Adrenal gland (tissue), 19 donors: Measurements from ENCODE around the gene BIRC7. TPM values are rescaled to one million over a fixed set of nuclear protein-coding genes. Genes with fewer than 3 reads are reported as not detected.

Experiments used
- DNase-seq, 7 donors: peaks; one replicate each; pipeline ENCODE4 v3.0.0-alpha.2; 2019 to 2020
- H3K27ac ChIP-seq, 5 donors: fragments of 200-600 bp; sonication (generic) in 4 of 5; 1 replicate in 3 of 5; 2 replicates in 2 of 5; pipeline versions ENCODE4 v1.5.1 to v1.8.0; 2016 to 2020; ENCODE audit warnings: mild to moderate bottlenecking in 1 of 5
- H3K27me3 ChIP-seq: fragments of 200-600 bp; 2 replicates; pipeline ENCODE4 v1.8.0; 2021
- H3K36me3 ChIP-seq, 2 donors: fragments of 200-600 bp; replicated peaks in 1 of 2; 1 replicate in 1 of 2; 2 replicates in 1 of 2; pipeline versions ENCODE4 v1.5.1 to v1.8.0; 2018 to 2022
- H3K4me1 ChIP-seq, 2 donors: fragments of 200-600 bp; replicated peaks in 1 of 2; 1 replicate in 1 of 2; 2 replicates in 1 of 2; pipeline versions ENCODE4 v1.5.1 to v1.8.0; 2018 to 2021
- H3K4me3 ChIP-seq, 4 donors: fragments of 200-600 bp; sonication (generic) in 3 of 4; one replicate each; pipeline ENCODE4 v1.5.1; 2016 to 2018
- H3K9me3 ChIP-seq, 3 donors: fragments of 200-600 bp; sonication (generic) in 1 of 3; replicated peaks in 1 of 3; 1 replicate in 2 of 3; 2 replicates in 1 of 3; pipeline versions ENCODE4 v1.5.1 to v1.8.0; 2016 to 2021
- CTCF ChIP-seq, 6 experiments: fragments of 450-650 bp in 4 of 6; fragments of 200-600 bp in 2 of 6; sonication (generic) in 1 of 6; IDR thresholded peaks; 1 replicate in 5 of 6; 2 replicates in 1 of 6; pipeline versions ENCODE4 v1.5.1 to v1.8.0; 2016 to 2021; ENCODE audit warnings: antibody characterized with exemption in 6 of 6, mild to moderate bottlenecking in 2 of 6, moderate library complexity in 1 of 6
- POLR2A ChIP-seq, 2 donors: fragments of 450-650 bp; IDR thresholded peaks; one replicate each; pipeline ENCODE4 v1.6.1; 2017; ENCODE audit warnings: antibody characterized with exemption in 2 of 2, mild to moderate bottlenecking in 2 of 2, moderate library complexity in 1 of 2
- WGBS, 4 donors: extraction: QIAGEN DNeasy Blood & Tissue Kit in 2 of 4; methylation state at CpG; one replicate each; pipeline versions ENCODE4 v1.1.5 to v1.1.7; 2013 to 2017; 5-methylcytosine and 5-hydroxymethylcytosine counted together
- intact Hi-C, 2 donors: fragments of 100-400 bp; cut with DNase I; formaldehyde crosslinking; loops; one replicate each; pipeline versions ENCODE4 v1.14.1 to v1.15.0; 2022 to 2023
- long read RNA-seq, 10 donors: library from polyadenylated mRNA in 3 of 10; unstranded in 2 of 10; stranded (forward) in 1 of 10; transcript quantifications; one replicate each; pipeline ENCODE4 v2.0.0 and lab custom pipeline, GENCODE V29; 2021 to 2026
- polyA plus RNA-seq, 3 donors: library from polyadenylated mRNA; stranded (reverse); fragments of 200-250 nt in 2 of 3; fragments of 350-450 nt in 1 of 3; fragmentation: Illumina TruSeq in 1 of 3; extraction: RNeasy Lipid Tissue Mini Kit (QIAGEN cat#74804) in 1 of 3; gene quantifications; one replicate each; pipeline ENCODE4 v1.2.3, GENCODE V29; 2013 to 2014
- total RNA-seq, 9 donors: library from RNA; depleted of rRNA in 4 of 9; stranded (reverse); fragments of >200 nt in 4 of 9; fragments of 120-200 nt in 1 of 9; fragmentation: NEBNext Ultra II Directional in 1 of 9; extraction: Animal tissue kit (Norgen Biotek cat#: 25700) in 1 of 9; gene quantifications; one replicate each; pipeline versions ENCODE4 v1.1.0 to v1.2.4, GENCODE V29; 2013 to 2023
- donor health status: healthy with polysubstance abuse.
- donor health status: Bipolar disorder and iron deficiency.
- donor health status: DM: yes; HTN: yes; CAD: no.
- donor health status: DM: no; HTN: no; CAD: no.
- donor health status: DM: no; HTN: no; CAD: no.
- donor health status: DM: yes; HTN: yes; CAD: no.

Gene BIRC7
- total RNA-seq: 100 to 1,000 TPM in 1 of 9 donors, 1 to 10 TPM in 3, under 1 TPM in 1, not detected in 4; 0.28 to 117 (median 1.1) TPM
- polyA plus RNA-seq: 1 to 10 TPM in 1 of 3 donors, under 1 TPM in 1, not detected in 1; 0.81 to 1.2 TPM
- long read RNA-seq, donor 1, transcript BIRC7-201 (7 exons, 1,368 nt): minor isoform, 26 of 133 reads
- long read RNA-seq, donor 1, transcript BIRC7-202 (7 exons, 1,302 nt): major isoform, 30 of 133 reads
- long read RNA-seq, donor 1, partial matches to known transcripts: 60 of 133 reads
- long read RNA-seq, donor 1, other reads (novel, unspliced or antisense): 17 of 133 reads
- long read RNA-seq, donor 2, transcript BIRC7-201 (7 exons, 1,368 nt): minor isoform, 6 of 57 reads
- long read RNA-seq, donor 2, transcript BIRC7-202 (7 exons, 1,302 nt): major isoform, 13 of 57 reads
- long read RNA-seq, donor 2, partial matches to known transcripts: 23 of 57 reads
- long read RNA-seq, donor 2, other reads (novel, unspliced or antisense): 15 of 57 reads
- long read RNA-seq, donor 3, transcript BIRC7-202 (7 exons, 1,302 nt): major isoform, 16 of 44 reads
- long read RNA-seq, donor 3, transcript BIRC7-201 (7 exons, 1,368 nt): minor isoform, 11 of 44 reads
- long read RNA-seq, donor 3, partial matches to known transcripts: 17 of 44 reads
- long read RNA-seq, donor 3, other reads (novel, unspliced or antisense): 0 of 44 reads
- long read RNA-seq, donor 4: 0 reads
- long read RNA-seq, donor 5: 0 reads
- long read RNA-seq, donor 6: 0 reads
- long read RNA-seq, donor 7, transcript BIRC7-202 (7 exons, 1,302 nt): major isoform, 18 of 46 reads
- long read RNA-seq, donor 7, transcript BIRC7-201 (7 exons, 1,368 nt): minor isoform, 6 of 46 reads
- long read RNA-seq, donor 7, partial matches to known transcripts: 22 of 46 reads
- long read RNA-seq, donor 7, other reads (novel, unspliced or antisense): 0 of 46 reads
- long read RNA-seq, donor 8, transcript BIRC7-202 (7 exons, 1,302 nt): minor isoform, 14 of 77 reads
- long read RNA-seq, donor 8, transcript BIRC7-201 (7 exons, 1,368 nt): major isoform, 17 of 77 reads
- long read RNA-seq, donor 8, partial matches to known transcripts: 34 of 77 reads
- long read RNA-seq, donor 8, other reads (novel, unspliced or antisense): 12 of 77 reads
- long read RNA-seq, donor 9, transcript BIRC7-202 (7 exons, 1,302 nt): major isoform, 12 of 24 reads
- long read RNA-seq, donor 9, partial matches to known transcripts: 0 of 24 reads
- long read RNA-seq, donor 9, other reads (novel, unspliced or antisense): 8 of 24 reads
- long read RNA-seq, donor 10, transcript BIRC7-201 (7 exons, 1,368 nt): minor isoform, 14 of 69 reads
- long read RNA-seq, donor 10, transcript BIRC7-202 (7 exons, 1,302 nt): major isoform, 20 of 69 reads
- long read RNA-seq, donor 10, partial matches to known transcripts: 29 of 69 reads
- long read RNA-seq, donor 10, other reads (novel, unspliced or antisense): 6 of 69 reads

GRCh38 chr20:63235399-63235983 is at the start of gene BIRC7:
Gene BIRC7, plus strand, starts transcription at chr20:63235905. Its CDS starts 192 bp downstream, at chr20:63236097.
- H3K9me3 ChIP-seq: no peaks in the 10 kb centered on the region
- H3K36me3 ChIP-seq: no peaks in the 10 kb centered on the region
- WGBS, 4 donors: 25 to 43% (median 39%) methylated on average over 12 to 16 of the region's 17 CpGs
- intact Hi-C loops: no loop called here
- H3K4me3 ChIP-seq: no peak within 1 kb of the TSS
- H3K27me3 ChIP-seq: peaks cover 4% of the 10 kb centered on the region
- DNase-seq: peak in 2 of 7 donors; percentile 13 to 33
- no peak within 1 kb of the TSS for H3K27ac ChIP-seq
- TF ChIP-seq POLR2A (IDR thresholded peaks at IDR 0.05) (no peak), CTCF (IDR thresholded peaks at IDR 0.05) (no peak)
- H3K4me1 ChIP-seq: no peaks in the 10 kb centered on the region

- Histone ChIP-seq H3K27ac (no peak overlapping the region), H3K9me3 (no peaks in the 10 kb centered on the region), H3K4me1 (no peaks in the 10 kb centered on the region), H3K27me3 (peaks cover 10% of the 10 kb centered on the region), H3K4me3 (no peak overlapping the region), H3K36me3 (no peaks in the 10 kb centered on the region)
- WGBS, 4 donors: 84 to 96% (median 89%) methylated on average over 7 to 8 of the region's 8 CpGs
- no peak for TF ChIP-seq CTCF (IDR thresholded peaks at IDR 0.05)
- TF ChIP-seq POLR2A (IDR thresholded peaks at IDR 0.05): no peak
- intact Hi-C loops: no loop called here
- DNase-seq: no peak
Observed at GRCh38 chr20:63186084-63186483, 49.6 kb upstream of the BIRC7 start.

- no peaks in the 10 kb centered on the region for H3K4me1 ChIP-seq
- H3K27ac ChIP-seq: no peak overlapping the region
- H3K4me3 ChIP-seq: no peak overlapping the region
- DNase-seq: no peak
- H3K36me3 ChIP-seq: no peaks in the 10 kb centered on the region
- H3K27me3 ChIP-seq: peaks cover 3% of the 10 kb centered on the region
- H3K9me3 ChIP-seq: no peaks in the 10 kb centered on the region
- intact Hi-C loops: no loop called here
- TF ChIP-seq POLR2A (IDR thresholded peaks at IDR 0.05) (no peak), CTCF (IDR thresholded peaks at IDR 0.05) (no peak)
- WGBS, 4 donors: 85 to 91% (median 88%) methylated on average over 2 to 8 of the region's 8 CpGs
Observed at GRCh38 chr20:63186528-63187316, 49.0 kb upstream of the BIRC7 start.
